Cardiac fibroblast (primary cell): ENCODE data around the gene INPP5F.
"Not testable (repeated sequence)": the region's sequence is repeated elsewhere in the genome, so short reads cannot be mapped to it uniquely, and the experiment has no call there.

ENCODE experiments used
- DNase-seq, 2 donors: peaks; one replicate each; pipeline versions ENCODE4 v3.0.0 to v3.0.0-alpha.2; 2010; ENCODE audit warnings: low read depth in 2 of 2
- H3K4me3 ChIP-seq, 2 donors: replicated peaks in 1 of 2; 1 replicate in 1 of 2; 2 replicates in 1 of 2; pipeline ENCODE4 v1.5.1; 2011; ENCODE audit warnings: low read depth in 2 of 2, low read length in 2 of 2, mild to moderate bottlenecking in 2 of 2, moderate library complexity in 1 of 2
- TF ChIP-seq, protein P1 (sequence below): IDR thresholded peaks from one replicate; pipeline ENCODE4 v1.5.1; 2011; ENCODE audit warnings: low read depth, mild to moderate bottlenecking, low read length, inconsistent platforms

INPP5F gene

DNA sequence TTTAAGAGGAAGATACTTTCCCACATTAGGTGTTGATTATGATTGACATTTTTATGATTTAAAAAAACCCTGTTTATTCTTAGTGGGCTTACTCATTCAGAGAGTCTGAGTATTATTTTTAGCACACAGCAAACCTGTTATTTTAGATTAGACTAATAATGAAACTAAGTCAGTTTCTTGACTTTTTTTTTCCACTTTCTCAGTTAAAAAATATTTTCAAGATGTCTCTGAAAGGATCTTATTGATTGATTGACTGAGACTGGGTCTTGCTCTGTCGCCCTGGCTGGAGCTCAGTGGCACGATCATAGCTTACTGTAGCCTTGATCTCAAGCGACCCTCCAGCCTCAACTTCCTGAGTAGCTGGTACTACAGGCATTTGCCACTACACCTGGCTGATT lies 20.4 kb upstream of the INPP5F start:
- TF ChIP-seq, protein P1, sequence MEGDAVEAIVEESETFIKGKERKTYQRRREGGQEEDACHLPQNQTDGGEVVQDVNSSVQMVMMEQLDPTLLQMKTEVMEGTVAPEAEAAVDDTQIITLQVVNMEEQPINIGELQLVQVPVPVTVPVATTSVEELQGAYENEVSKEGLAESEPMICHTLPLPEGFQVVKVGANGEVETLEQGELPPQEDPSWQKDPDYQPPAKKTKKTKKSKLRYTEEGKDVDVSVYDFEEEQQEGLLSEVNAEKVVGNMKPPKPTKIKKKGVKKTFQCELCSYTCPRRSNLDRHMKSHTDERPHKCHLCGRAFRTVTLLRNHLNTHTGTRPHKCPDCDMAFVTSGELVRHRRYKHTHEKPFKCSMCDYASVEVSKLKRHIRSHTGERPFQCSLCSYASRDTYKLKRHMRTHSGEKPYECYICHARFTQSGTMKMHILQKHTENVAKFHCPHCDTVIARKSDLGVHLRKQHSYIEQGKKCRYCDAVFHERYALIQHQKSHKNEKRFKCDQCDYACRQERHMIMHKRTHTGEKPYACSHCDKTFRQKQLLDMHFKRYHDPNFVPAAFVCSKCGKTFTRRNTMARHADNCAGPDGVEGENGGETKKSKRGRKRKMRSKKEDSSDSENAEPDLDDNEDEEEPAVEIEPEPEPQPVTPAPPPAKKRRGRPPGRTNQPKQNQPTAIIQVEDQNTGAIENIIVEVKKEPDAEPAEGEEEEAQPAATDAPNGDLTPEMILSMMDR, result no peak
- H3K4me3 ChIP-seq, result no peak overlapping the region

DNA sequence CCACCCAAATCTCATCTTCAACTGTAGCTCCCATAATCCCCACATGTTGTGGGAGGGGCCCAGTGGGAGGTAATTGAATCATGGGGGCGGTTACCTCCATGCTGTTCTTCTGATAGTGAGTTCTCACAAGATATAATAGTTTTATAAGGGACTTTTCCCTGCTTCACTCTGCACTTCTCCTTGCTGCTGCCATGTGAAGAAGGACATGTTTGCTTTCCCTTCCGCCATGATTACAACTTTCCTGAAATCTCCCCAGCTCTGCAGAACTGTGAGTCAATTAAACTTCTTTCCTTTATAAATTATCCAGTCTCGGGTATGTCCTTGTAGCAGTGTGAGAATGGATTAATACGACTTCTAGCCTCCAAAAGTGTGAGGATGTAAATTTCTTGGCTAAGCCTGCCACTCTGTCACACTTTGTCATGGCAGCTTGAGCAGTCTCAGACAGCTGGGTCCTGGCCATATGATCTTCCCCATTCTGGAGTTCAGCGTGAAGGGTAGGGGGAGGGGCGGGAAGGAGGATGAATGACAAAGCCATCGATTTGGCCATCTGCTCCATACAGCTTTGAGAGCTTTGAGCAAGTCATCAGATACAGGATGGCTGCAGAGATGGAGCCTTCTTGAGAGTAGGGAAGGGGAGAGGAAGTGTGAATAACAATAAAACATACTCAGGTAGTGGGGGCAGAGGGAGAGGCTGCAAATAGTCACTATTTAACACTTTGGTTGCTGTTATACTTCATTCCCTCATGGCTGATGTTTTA lies 19.1 kb upstream of the INPP5F start:
- TF ChIP-seq, protein P1, result no peak
- DNase-seq, result no peak
- H3K4me3 ChIP-seq, result no peak overlapping the region

More for the DNA sequence above, 20.4 kb upstream of the INPP5F start:
- DNase-seq, result no peak

DNA sequence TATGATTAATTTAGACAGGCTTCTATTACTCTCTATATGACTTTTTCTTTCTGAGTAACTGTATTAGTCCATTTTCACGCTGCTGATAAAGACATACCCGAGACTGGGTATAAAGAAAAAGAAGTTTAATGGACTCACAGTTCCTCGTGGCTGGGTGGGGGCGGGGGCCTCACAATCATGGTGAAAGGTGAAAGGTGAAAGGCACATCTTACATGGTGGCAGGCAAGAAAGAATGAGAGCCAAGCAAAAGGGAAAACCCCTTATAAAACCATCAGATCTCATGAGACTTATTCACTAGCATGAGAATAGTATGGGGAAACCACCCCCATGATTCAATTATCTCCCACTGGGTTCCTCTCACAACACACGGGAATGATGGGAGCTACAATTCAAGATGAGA lies 18.5 kb upstream of the INPP5F start:
- H3K4me3 ChIP-seq, DNase-seq: not testable (repeated sequence)

DNA sequence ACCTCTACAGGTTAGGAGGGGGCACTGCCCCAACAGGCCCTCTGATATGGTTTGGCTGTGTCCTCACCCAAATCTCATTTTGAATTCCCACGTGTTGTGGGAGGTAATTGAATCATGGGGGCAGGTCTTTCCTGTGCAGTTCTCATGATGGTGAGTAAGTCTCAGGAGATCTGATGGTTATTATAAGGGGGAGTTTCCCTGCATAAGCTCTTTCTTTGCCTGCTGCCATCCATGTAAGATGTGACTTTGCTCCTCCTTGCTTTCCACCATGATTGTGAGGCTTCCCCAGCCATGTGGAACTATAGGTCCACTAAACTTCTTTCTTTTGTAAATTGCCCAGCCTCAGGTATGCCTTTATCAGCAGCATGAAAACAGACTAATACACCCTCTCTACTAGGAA lies 14.9 kb upstream of the INPP5F start:
- DNase-seq, result peak in 1 of 2 donors; percentile 20
- not testable (repeated sequence) for H3K4me3 ChIP-seq

DNA sequence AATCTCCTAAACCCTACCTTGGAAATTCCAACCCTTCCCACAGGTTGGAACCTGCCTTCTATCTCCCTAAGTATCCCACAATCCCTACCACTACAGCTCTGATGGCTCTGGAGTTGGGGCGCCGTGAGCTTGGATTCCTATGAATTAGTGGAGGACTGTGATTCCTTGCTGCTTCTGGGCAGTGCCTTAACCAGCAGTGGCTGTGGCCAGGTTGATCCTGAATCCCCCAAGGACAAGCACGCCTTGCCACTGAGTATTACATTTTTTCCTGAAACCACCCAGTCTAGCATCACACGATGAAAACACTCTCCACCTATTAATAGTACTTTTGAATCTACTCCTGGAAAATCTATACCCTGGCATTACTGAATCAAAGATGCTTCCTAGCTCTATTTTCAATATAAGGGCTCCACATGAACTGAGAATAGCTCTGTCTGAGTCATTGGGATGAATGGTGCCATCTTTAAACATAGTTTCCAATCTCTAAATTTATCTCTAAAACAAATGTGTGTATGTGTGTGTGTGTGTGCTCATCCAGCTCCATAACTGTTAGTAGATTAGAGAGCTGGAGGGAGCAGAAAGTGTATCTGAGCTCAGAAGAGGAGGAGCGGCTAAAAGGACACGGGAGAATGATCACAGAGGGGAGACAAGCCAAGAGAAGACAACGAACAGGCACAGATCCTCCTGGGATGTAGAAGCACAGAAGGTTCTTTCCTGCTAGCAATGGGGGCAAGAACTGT lies 11.9 kb upstream of the INPP5F start:
- no peak for DNase-seq
- TF ChIP-seq, protein P1, result no peak
- no peak overlapping the region for H3K4me3 ChIP-seq

DNA sequence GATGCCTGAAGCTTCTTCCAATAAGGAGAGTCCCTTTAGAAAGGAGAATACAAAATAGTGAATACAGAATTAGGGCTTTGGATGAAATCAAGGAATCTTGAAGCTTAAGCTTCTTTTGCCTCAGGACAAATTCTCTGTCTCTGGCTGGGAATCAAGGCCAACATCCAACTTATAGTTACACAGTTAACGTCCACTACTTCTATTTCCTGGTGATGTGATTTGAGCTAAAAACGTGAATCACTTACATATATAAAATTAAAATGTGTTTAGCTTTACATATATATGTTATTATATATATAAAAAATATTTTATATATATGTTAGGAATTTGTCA lies 11.4 kb upstream of the INPP5F start:
- no peak for DNase-seq
- no peak overlapping the region for H3K4me3 ChIP-seq
- TF ChIP-seq, protein P1, result no peak

DNA sequence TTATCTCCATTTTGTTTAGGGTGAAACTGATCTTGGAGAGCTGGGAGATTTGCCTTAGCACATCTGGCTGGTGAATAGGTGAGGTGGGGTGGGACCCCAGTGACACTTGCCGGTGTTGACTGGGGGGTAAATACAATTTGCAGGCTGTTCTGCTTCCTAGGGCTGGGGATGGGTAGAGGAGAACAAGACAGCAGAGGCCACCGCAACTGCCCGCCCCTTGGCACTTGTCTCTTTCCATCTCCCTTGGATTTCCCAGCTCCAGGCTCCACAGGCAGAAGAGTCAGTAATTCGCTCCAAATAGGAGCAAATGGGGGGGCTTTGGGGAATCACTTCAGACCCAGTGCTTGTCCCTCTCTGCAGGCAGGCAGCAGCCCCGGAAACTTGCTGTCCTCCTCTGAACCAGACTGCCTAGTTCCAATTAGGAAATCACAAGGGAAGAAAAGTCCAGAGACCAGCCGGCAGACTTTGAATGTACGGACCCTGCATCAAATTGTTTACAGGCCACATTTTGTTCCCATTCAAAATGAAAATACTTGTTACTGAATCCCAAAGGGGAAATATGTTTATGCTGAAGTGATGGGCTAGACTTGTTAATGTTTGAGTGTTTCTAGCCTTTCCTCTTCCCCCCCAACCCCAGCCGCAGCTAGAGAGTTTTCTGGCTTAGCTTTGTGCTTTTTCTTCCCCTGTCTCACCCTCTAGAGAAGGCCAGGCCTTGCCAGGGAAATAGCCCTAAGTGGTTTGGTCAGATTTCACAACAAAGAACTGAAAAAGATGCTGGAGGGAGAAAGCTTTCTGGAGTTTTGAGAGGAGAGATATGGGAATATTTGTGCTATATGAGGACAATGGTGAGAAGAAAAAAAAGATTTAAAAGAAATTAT lies 10.0 kb upstream of the INPP5F start:
- no peak overlapping the region for H3K4me3 ChIP-seq
- TF ChIP-seq, protein P1, result no peak
- peak in 1 of 2 donors; percentile 25 for DNase-seq
